Sigmoid colon (tissue), 7 donors: ENCODE measurements around the gene TMEM59. TPM values are rescaled to one million over a fixed set of nuclear protein-coding genes. Genes with fewer than 3 reads are reported as not detected.

Source experiments
- DNase-seq: peaks from one replicate; pipeline ENCODE4 v3.0.0-alpha.2; 2019
- H3K27ac ChIP-seq, 4 donors: fragments of 200-600 bp; sonication (generic); one replicate each; pipeline ENCODE4 v1.5.1; 2016 to 2019; ENCODE audit warnings: mild to moderate bottlenecking in 1 of 4
- H3K27me3 ChIP-seq, 3 donors: fragments of 200-600 bp; sonication (generic); one replicate each; pipeline ENCODE4 v1.5.1; 2019; ENCODE audit warnings: mild to moderate bottlenecking in 1 of 3
- H3K36me3 ChIP-seq, 4 donors: fragments of 200-600 bp; sonication (generic); one replicate each; pipeline ENCODE4 v1.5.1; 2016 to 2019
- H3K4me1 ChIP-seq, 4 donors: fragments of 200-600 bp; sonication (generic); one replicate each; pipeline ENCODE4 v1.5.1; 2017 to 2019
- H3K4me3 ChIP-seq, 4 donors: fragments of 200-600 bp; sonication (generic); one replicate each; pipeline ENCODE4 v1.5.1; 2017 to 2019; ENCODE audit warnings: mild to moderate bottlenecking in 2 of 4, moderate library complexity in 1 of 4
- H3K9me3 ChIP-seq, 4 donors: fragments of 200-600 bp in 3 of 4; sonication (generic) in 3 of 4; one replicate each; pipeline versions ENCODE4 v1.5.1 to v1.6.1; 2013 to 2019
- CTCF ChIP-seq, 4 experiments: fragments of 450-650 bp in 3 of 4; fragments of 200-600 bp in 1 of 4; IDR thresholded peaks; one replicate each; pipeline ENCODE4 v1.5.1; 2016 to 2019; ENCODE audit warnings: antibody characterized with exemption in 4 of 4, mild to moderate bottlenecking in 3 of 4, moderate library complexity in 2 of 4
- EP300 ChIP-seq, 4 donors: sonication (generic); formaldehyde crosslinking; IDR thresholded peaks; one replicate each; pipeline ENCODE4 v1.6.1; 2017; ENCODE audit warnings: antibody characterized with exemption in 4 of 4
- POLR2A ChIP-seq, 2 donors: fragments of 450-650 bp; IDR thresholded peaks; one replicate each; pipeline ENCODE4 v1.6.1; 2016; ENCODE audit warnings: antibody characterized with exemption in 2 of 2, mild to moderate bottlenecking in 2 of 2, moderate library complexity in 2 of 2
- POLR2AphosphoS5 ChIP-seq, 4 donors: sonication (generic); formaldehyde crosslinking; IDR thresholded peaks; one replicate each; pipeline ENCODE4 v1.6.1; 2017; ENCODE audit warnings: antibody characterized with exemption in 4 of 4
- WGBS, 2 donors: extraction: QIAGEN DNeasy Blood & Tissue Kit; methylation state at CpG; one replicate each; pipeline ENCODE4 v1.1.7; 2013; 5-methylcytosine and 5-hydroxymethylcytosine counted together
- intact Hi-C: fragments of 100-400 bp; cut with DNase I; formaldehyde crosslinking; loops from one replicate; pipeline ENCODE4 v1.15.1; 2023
- polyA plus RNA-seq, 3 donors: library from polyadenylated mRNA; stranded (reverse); fragments of 200-250 nt; gene quantifications; one replicate each; pipeline ENCODE4 v1.2.3, GENCODE V29; 2013
- total RNA-seq, 4 donors: library from RNA; depleted of rRNA; stranded (reverse); fragments of >200 nt; gene quantifications; one replicate each; pipeline ENCODE4 v1.1.0, GENCODE V29; 2016
- donor health status: healthy with polysubstance abuse.
- donor health status: Bipolar disorder and iron deficiency.
- donor health status: healthy.

The TMEM59 gene
- total and polyA plus RNA-seq, 7 donors, result 114 to 299 (median 207) TPM

- no peaks in the 10 kb centered on the region for H3K27me3 ChIP-seq
- TF ChIP-seq CTCF (IDR thresholded peaks at IDR 0.05), result no peak
- TF ChIP-seq POLR2A (IDR thresholded peaks at IDR 0.05), result no peak
- TF ChIP-seq POLR2AphosphoS5 (IDR thresholded peaks at IDR 0.05), result no peak
- TF ChIP-seq EP300 (IDR thresholded peaks at IDR 0.05), result no peak
- 78 to 90% methylated on average over 2 of the region's 2 CpGs for WGBS, 2 donors
- H3K4me1 ChIP-seq, result no peaks in the 10 kb centered on the region
- no peaks in the 10 kb centered on the region for H3K36me3 ChIP-seq
- no peaks in the 10 kb centered on the region for H3K9me3 ChIP-seq
- DNase-seq, result no peak
- H3K27ac ChIP-seq, result no peak overlapping the region
- no peak overlapping the region for H3K4me3 ChIP-seq
- intact Hi-C loops, result no loop called here
Measured at GRCh38 chr1:54080598-54081049, 27.6 kb upstream of the TMEM59 start.

- intact Hi-C loops, result no loop called here
Measured at GRCh38 chr1:54077359-54077758, 24.4 kb upstream of the TMEM59 start.

GRCh38 chr1:54070171-54070837 lies 17.3 kb upstream of the TMEM59 start:
- Histone ChIP-seq H3K27ac (no peak overlapping the region), H3K4me3 (no peak overlapping the region), H3K4me1 (no peaks in the 10 kb centered on the region), H3K9me3 (no peaks in the 10 kb centered on the region), H3K36me3 (no peaks in the 10 kb centered on the region), H3K27me3 (no peaks in the 10 kb centered on the region)
- TF ChIP-seq POLR2AphosphoS5 (IDR thresholded peaks at IDR 0.05), result no peak
- TF ChIP-seq POLR2A (IDR thresholded peaks at IDR 0.05), result no peak
- no peak for TF ChIP-seq EP300 (IDR thresholded peaks at IDR 0.05)
- TF ChIP-seq CTCF (IDR thresholded peaks at IDR 0.05), result peak; percentile 20 to 64 (median 61)
- intact Hi-C loops, result loop anchor here (1.0 to 5.0 kb wide), 2 partner anchors 419 to 737 kb away; a partner anchor contains a TSS
- 3 to 13% methylated on average over 2 of the region's 2 CpGs for WGBS, 2 donors
- no peak for DNase-seq

More at GRCh38 chr1:54077359-54077758, 24.4 kb upstream of the TMEM59 start:
- TF ChIP-seq CTCF (IDR thresholded peaks at IDR 0.05) (no peak), POLR2AphosphoS5 (IDR thresholded peaks at IDR 0.05) (no peak), POLR2A (IDR thresholded peaks at IDR 0.05) (no peak), EP300 (IDR thresholded peaks at IDR 0.05) (no peak)
- H3K36me3 ChIP-seq, result no peaks in the 10 kb centered on the region
- no peaks in the 10 kb centered on the region for H3K27me3 ChIP-seq
- DNase-seq, result no peak
- H3K4me3 ChIP-seq, result no peak overlapping the region
- H3K4me1 ChIP-seq, result no peaks in the 10 kb centered on the region
- no peaks in the 10 kb centered on the region for H3K9me3 ChIP-seq
- no peak overlapping the region for H3K27ac ChIP-seq

- H3K4me3 ChIP-seq, result no peak overlapping the region
- intact Hi-C loops, result loop anchor here (1.0 to 5.0 kb wide), 3 partner anchors 328 to 738 kb away; a partner anchor contains a TSS
- H3K4me1 ChIP-seq, result no peaks in the 10 kb centered on the region
- 52 to 62% methylated on average over 1 of the region's 1 CpG for WGBS, 2 donors
- H3K27ac ChIP-seq, result no peak overlapping the region
- H3K27me3 ChIP-seq, result no peaks in the 10 kb centered on the region
- DNase-seq, result no peak
- H3K9me3 ChIP-seq, result no peaks in the 10 kb centered on the region
- no peaks in the 10 kb centered on the region for H3K36me3 ChIP-seq
- no peak for TF ChIP-seq EP300 (IDR thresholded peaks at IDR 0.05)
Measured at GRCh38 chr1:54069791-54070170, 16.8 kb upstream of the TMEM59 start.

GRCh38 chr1:54064299-54064698 lies 11.3 kb upstream of the TMEM59 start:
- Histone ChIP-seq H3K4me1 (no peaks in the 10 kb centered on the region), H3K27me3 (no peaks in the 10 kb centered on the region), H3K36me3 (no peaks in the 10 kb centered on the region), H3K27ac (no peak overlapping the region), H3K4me3 (no peak overlapping the region), H3K9me3 (no peaks in the 10 kb centered on the region)
- TF ChIP-seq POLR2AphosphoS5 (IDR thresholded peaks at IDR 0.05) (no peak), EP300 (IDR thresholded peaks at IDR 0.05) (no peak), CTCF (IDR thresholded peaks at IDR 0.05) (no peak), POLR2A (IDR thresholded peaks at IDR 0.05) (no peak)
- intact Hi-C loops, result no loop called here
- 81 to 84% methylated on average over 5 of the region's 5 CpGs for WGBS, 2 donors
- no peak for DNase-seq
